ENCODE data around the gene PLEKHG4B.
"Not testable (repeated sequence)": the region's sequence is repeated elsewhere in the genome, so short reads cannot be mapped to it uniquely, and the experiment has no call there.

Gene PLEKHG4B

DNA sequence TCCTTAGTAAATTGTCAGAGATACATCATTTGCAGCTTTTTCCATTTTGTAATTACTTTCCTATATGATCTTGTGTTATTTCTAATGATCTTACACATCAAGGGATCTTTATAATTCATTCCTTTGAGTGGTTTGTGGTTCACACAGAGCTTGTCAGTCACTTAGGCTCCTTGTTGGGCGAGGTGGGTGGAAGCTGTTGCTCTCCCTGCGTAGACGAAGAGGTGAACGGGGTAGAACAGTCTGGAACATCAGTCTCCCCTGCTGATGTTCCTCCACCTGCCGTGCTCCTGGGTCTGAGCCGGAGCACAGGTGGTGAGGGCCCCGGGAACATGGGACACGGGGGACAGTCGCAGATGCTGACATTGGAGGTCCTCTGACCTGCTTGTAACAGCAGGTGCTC lies 143.6 kb downstream of the PLEKHG4B start:
- not testable (repeated sequence) for DNase-seq

DNA sequence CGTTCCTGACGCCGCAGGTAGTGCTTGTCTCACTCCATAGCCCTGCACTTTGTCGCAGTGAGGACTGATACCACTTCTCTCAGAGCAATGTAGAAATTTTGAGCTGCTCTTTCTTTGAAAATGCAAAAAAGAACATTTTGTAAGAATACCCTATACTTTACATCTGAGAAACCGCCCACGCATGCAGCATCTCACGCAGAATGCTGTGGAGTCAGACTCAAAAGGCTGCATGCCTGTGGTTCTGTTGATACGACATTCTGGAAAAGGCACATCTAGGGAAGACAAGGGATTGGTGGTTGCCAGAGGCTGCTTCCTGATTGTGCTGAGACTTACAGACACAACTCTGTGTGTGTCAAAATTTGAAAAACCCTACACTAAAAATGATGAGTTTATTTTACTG lies 146.0 kb downstream of the PLEKHG4B start:
- not testable (repeated sequence) for DNase-seq

All from NCI-H1105 (cell line).